ENCODE data around the gene INPP5A.

INPP5A gene

GRCh38 chr10:132721725-132722124, 184.1 kb downstream of the INPP5A start:
- no peak for DNase-seq (ENCODE audit: low read depth in 2 of 2)

DNA sequence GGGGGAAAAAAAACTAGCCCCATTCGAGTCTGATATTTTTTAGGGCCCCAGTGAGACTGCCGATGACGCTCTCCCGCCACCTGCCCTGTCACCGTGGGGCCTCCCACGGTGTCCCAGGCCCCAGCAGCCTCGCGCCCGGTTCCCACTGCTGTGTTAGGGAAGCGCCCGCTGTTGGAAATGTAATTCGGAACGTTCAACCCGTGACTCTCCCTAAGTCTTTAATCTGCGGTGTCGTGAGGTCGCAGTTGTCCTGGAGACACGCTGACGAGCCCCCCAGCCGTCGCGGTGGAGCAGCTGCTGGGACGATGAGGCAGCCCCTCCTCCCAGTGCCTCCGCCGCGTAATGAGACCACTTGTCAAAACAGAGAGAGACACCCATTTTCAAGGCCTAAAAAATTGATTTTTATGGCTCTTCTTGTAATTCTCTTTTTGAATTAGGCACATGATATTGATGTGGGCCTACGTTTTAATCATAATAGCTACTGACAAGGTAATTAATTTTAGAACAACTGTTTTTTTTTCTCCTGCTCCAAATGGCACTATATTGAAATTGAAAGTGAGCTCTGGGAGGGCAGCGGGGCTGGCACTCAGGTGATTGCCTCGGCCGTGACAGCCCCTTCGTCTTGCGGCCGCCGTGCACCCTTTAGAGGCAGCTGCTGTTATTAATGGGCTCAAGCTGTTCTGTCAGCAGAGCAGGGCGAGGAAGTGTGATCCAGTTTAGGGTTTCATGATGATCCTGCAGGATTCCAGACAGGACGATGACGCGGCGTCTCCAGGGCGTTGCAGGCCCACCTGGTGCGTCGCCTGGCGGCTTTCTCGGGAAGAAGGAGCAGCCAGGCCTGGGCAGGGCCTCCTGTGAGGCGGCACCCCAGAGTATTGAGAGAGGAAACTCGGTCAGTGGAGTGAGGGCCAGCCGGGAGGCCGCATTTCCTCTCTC, 185.1 kb downstream of the INPP5A start:
- no peak for DNase-seq (ENCODE audit: low read depth in 2 of 2)

GRCh38 chr10:132723330-132723970, 185.9 kb downstream of the INPP5A start:
- DNase-seq (ENCODE audit: low read depth in 2 of 2) = no peak

DNA sequence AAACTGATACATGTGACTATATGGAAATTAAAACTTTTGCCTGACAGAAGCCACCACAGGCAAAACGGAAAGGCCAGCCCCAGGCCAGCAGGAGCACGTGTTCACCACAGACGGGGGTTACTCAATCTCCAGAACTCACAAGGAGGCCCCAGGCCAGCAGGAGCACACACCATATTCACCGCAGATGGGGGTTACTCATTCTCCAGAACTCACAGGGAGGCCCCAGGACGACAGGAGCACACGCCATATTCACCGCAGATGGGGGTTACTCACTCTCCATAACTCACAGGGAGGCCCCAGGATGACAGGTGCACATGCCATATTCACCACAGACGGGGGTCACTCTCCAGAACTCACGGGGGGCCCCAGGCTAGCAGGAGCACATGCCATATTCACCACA, 186.9 kb downstream of the INPP5A start:
- no peak for DNase-seq (ENCODE audit: low read depth in 2 of 2)

GRCh38 chr10:132725202-132725601, 187.6 kb downstream of the INPP5A start:
- DNase-seq (ENCODE audit: low read depth in 2 of 2) = no peak

- no peak for DNase-seq (ENCODE audit: low read depth in 2 of 2)
Measured at GRCh38 chr10:132726194-132726593, 188.6 kb downstream of the INPP5A start.

DNA sequence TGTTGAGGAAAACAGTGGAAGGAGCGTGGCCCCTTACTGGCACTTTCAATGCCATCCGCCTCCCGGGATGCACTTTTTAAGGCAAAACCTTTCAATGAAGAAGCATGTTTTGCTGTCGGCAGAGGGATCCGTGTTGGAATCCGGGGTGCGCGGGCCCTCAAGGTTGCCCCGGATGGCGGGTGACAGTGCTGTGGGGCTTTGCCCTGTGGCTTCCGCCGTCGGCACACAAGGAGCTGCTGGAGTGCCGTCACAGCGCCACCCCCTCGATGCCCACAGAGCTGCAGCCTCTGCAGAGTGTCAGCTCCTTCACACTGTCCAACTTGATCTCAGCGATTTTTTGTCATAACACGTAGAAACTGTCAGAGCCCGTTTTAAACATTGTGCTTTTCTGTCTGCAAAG, 189.4 kb downstream of the INPP5A start:
- DNase-seq (ENCODE audit: low read depth in 2 of 2) = no peak

- DNase-seq (ENCODE audit: low read depth in 2 of 2) = no peak
Measured at GRCh38 chr10:132727411-132727810, 189.8 kb downstream of the INPP5A start.

DNA sequence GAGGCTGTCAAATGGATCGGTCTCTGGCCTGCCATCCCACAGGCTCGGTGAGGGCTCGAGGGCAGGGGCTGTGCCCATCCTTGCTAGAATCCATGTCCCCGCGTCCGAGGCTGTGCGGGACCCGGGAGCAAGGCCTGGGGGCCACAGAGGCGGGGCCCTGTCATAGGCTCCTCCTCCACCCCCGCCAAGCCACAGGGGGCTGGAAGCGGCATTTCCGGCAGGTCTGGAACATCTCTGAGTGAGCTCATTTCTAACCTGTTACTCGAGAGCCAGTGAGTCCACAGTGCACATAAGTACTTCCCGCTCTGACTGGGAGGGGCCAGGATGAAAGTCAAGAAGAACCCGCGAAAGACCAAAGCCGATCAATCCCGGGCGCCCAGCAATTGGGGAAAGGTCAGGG, 190.7 kb downstream of the INPP5A start:
- no peak for DNase-seq (ENCODE audit: low read depth in 2 of 2)

DNA sequence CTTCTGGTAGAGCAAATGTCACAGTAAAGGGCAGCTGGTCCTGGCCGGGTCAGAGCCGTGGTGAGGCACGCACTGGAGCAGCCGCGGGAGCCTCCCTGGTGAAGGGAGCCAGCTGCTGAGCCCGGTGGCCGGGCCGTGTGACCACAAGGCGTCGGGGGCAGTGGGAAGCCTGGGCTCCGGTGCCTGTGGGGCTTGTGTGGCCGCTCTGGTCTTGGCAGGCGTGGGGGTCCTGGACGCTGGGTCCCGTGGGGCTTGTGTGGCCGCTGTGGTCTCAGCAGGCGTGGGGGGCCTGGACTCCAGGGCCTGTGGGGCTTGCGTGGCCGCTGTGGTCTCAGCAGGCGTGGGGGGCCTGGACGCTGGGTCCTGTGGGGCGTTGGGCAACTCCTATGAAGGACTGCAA, 191.2 kb downstream of the INPP5A start:
- DNase-seq (ENCODE audit: low read depth in 2 of 2) = no peak

- DNase-seq (ENCODE audit: low read depth in 2 of 2) = no peak
Measured at GRCh38 chr10:132729810-132730572, 192.4 kb downstream of the INPP5A start.

- no peak for DNase-seq (ENCODE audit: low read depth in 2 of 2)
Measured at GRCh38 chr10:132730573-132730953, 193.0 kb downstream of the INPP5A start.

DNA sequence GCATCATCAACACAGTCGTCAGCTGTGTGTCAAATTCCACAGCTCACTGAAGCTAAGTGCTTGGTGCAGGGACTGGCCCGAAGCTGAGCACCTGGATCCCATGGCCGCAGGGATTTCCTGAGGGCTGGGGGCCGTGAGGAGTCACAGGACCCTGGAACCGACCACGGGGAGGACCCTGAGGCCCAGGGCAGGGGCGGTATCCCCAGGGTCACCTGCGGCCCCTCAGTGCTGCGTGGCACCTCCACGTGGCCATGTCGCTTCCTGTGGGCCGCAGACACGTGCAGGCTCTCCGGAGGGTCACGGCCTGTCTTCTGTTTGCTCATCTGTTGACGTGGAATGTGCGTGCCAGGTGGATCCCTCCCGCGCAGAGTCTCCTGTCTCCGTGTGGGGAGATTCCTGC, 194.9 kb downstream of the INPP5A start:
- no peak for DNase-seq (ENCODE audit: low read depth in 2 of 2)

- no peak for DNase-seq (ENCODE audit: low read depth in 2 of 2)
Measured at GRCh38 chr10:132733926-132734325, 196.3 kb downstream of the INPP5A start.

GRCh38 chr10:132735341-132735775, 197.8 kb downstream of the INPP5A start:
- no peak for DNase-seq (ENCODE audit: low read depth in 2 of 2)

DNA sequence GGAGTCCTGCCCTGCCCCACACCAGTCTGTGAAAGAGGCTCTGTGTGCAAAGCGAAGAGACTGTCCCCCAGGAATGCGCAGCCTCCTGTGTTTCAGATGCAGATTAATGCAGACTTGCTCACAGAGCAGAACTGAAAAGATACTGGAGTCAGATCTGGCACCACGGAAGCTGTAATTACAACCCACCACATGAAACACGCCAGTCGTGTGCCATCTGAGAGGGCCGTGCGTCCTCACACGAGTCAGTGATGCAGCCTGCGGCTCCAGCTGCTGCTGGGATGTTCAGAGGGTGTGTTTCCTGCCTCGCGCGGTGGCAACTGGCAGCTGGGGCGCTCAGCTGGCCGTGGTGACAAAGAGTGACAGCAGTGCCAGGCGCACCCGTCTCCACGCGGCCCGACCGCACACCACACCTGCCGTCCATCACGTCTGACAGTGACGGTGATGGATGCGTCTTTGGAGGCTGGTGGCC, 198.4 kb downstream of the INPP5A start:
- DNase-seq (ENCODE audit: low read depth in 2 of 2) = no peak

GRCh38 chr10:132737390-132738048, 199.9 kb downstream of the INPP5A start:
- no peak for DNase-seq (ENCODE audit: low read depth in 2 of 2)

DNA sequence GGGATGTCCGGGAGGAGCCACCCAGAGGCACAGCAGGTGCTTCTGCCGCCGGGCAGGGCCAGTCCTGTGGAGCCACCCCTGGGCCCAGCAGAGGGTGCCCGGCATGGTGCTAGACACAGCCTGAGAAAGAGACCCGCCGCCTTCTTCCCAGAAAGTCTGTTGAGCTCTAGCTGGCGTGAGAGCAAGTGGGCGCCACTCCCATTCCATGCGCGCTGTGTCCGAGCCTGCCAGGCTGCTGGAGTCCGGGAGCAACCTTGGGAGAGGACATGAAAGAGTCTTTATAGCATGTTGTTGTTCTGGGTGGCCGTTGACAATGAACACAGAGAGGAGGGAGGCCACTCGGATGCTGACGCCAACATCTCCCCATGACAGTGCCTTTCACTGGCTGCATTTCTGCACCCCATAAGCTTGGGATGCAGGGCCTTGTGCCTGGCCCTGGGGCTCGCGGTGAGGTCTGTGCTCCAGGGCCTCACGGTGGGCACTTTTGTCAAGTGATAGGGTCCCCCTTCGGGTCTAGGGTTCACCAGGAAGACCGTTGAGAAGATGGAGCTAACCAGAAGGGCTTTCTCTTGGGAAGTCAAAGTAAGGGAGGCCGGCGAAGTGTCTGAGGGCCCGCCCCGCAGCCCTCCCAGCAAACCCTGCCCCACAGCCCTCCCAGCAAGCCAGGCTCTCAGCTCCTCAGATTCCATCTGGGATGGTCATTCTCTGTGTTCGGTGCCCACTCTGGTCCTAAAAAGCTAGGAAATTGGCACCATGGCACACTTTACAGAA, 201.1 kb downstream of the INPP5A start:
- no peak for DNase-seq (ENCODE audit: low read depth in 2 of 2)

DNA sequence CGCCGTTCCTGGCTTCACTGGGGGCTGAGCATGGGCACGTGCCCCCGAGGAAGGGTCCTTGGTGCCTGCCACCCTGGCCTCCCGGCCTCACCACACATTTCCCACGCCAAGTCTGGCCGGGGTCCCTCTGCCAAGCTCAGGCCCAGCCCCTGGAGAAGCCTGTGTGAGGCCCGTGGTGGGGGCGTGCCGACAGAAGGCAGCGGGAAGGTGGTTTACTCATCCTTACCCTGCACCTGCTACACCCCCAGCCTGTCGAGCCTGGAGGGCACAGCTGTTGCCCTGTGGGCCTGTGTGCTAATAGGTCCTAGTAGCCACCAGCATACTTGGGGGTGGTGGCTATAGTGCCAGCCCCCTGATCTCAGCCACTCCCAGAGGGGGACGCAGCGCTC, 201.6 kb downstream of the INPP5A start:
- no peak for DNase-seq (ENCODE audit: low read depth in 2 of 2)

DNA sequence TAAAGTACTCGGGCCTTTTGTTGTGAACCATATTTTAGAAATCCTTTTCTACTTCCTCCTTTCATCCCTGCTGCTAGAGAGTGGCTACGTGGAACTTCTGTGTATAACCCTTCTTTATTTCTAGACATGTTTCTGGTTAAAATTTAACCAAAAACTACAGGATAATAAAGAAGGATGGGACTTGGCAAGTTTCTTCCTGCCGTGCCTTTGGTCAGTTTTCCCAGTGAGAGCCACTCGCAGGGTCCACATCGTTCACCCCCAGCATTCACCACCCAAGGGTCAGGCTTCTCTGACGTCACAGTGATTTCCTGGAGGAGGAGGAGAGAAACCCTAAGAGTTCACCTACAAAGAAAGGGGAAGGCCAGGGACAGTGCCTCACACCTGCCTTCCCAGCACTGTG, 203.0 kb downstream of the INPP5A start:
- no peak for DNase-seq (ENCODE audit: low read depth in 2 of 2)
